BJ (cell line): ENCODE measurements around the gene TWF2. TPM values are rescaled to one million over a fixed set of nuclear protein-coding genes. Genes with fewer than 3 reads are reported as not detected.

Source experiments
- CTCF ChIA-PET: fragments of 350-600 bp; formaldehyde crosslinking; extraction: SDS; loops from one replicate; lab custom pipeline; 2021; ENCODE audit warnings: antibody characterized with exemption, inconsistent platforms; lab: Yijun Ruan, JAX
- POLR2A ChIA-PET: fragments of 300-600 bp; sonication (Branson Sonifier 250); formaldehyde crosslinking; extraction: SDS; loops from one replicate; lab custom pipeline; 2021; ENCODE audit warnings: antibody characterized with exemption; lab: Charles Lee
- DNase-seq: peaks from one replicate; pipeline ENCODE4 v3.0.0-alpha.2; 2011; ENCODE audit warnings: low read depth
- H3K27me3 ChIP-seq: 2 replicates; pipeline ENCODE4 v1.6.0; 2011; ENCODE audit warnings: low read length; ENCODE audit not compliant: control insufficient read depth, insufficient read depth
- H3K36me3 ChIP-seq: 2 replicates; pipeline ENCODE4 v1.5.1; 2011; ENCODE audit warnings: low read length; ENCODE audit not compliant: control insufficient read depth, insufficient read depth
- H3K4me3 ChIP-seq: 2 replicates; pipeline ENCODE4 v1.5.1; 2011; ENCODE audit warnings: low read depth, mild to moderate bottlenecking, control low read depth, low read length
- CTCF ChIP-seq: IDR thresholded peaks from 2 replicates; pipeline ENCODE4 v1.5.1; 2011; ENCODE audit warnings: low read depth, mild to moderate bottlenecking, control low read depth, inconsistent platforms, low read length, moderate library complexity; ENCODE audit not compliant: insufficient read depth
- polyA plus RNA-seq: library from polyadenylated mRNA; depleted of rRNA; stranded (reverse); fragments of >200 nt; gene quantifications from 2 replicates; pipeline ENCODE4 v1.2.3, GENCODE V29; 2011

Gene TWF2
- polyA plus RNA-seq, 1 experiment: 205 TPM

DNA sequence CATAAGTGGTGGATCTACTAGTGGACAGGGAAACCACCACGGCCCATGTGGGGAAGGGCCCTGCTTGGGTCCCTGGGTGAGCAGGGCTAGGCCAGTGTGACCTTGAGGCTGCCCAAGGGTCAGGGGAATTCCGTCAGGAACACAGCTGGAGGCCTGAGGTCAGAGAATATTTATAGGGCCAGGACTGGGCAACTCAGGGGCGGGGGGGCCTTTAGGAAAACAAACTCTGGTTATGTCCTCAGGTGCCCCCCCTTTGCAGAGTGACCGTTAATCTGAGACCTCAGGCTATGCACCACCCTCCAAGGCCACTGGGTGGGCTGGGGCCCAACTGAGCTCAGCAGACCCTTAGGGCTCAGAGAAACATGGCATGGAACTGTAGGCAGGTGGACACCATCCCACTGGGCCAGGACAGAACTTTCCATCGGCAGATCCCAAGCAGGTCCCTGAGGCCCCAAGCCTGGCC, 2.5 kb downstream of the TWF2 start:
- Histone ChIP-seq H3K27me3 (no peaks in the 10 kb centered on the region), H3K36me3 (peaks cover 25% of the 10 kb centered on the region), H3K4me3 (no peak overlapping the region)
- no peak for DNase-seq
- ChIA-PET POLR2A (no interaction called here), CTCF (interaction anchor here (1.1 to 10.7 kb wide), 7 partner anchors 10 to 55 kb away, joined by 3 to 131 read pairs (median 5); partner anchors contain the start of genes ALAS1, PPM1M, TLR9 and WDR82)
- TF ChIP-seq CTCF: no peak

- no peak for DNase-seq
- TF ChIP-seq CTCF: no peak
- CTCF ChIA-PET: interaction anchor here (1.2 to 10.7 kb wide), 5 partner anchors 12 to 150 kb away, joined by 3 to 131 read pairs (median 4); partner anchors contain the start of genes POC1A, TLR9 and WDR82
- POLR2A ChIA-PET: no interaction called here
- H3K36me3 ChIP-seq: peaks cover 42% of the 10 kb centered on the region
- H3K4me3 ChIP-seq: no peak overlapping the region
- no peaks in the 10 kb centered on the region for H3K27me3 ChIP-seq
Measured at GRCh38 chr3:52234516-52235447, 4.2 kb downstream of the TWF2 start.

DNA sequence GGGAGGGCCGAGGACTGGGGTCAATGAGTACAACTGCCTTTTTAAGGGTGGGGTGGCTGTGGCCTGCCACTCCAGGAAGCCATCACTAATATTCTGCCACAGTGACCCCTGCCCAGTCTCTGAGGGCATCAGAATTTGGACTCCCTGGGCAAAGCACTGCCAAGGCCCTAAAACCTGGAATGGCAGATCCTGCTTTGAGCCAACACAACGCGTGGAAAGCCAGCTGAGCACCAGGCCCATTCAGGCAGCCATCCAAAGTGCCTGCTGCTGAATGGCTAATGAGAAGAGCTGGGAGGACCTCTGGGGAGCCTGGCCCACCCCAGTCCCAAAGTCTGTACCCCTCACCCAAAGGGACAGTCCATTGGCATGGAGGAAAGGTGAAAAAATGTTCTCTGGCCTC, 5.0 kb downstream of the TWF2 start:
- no peak for TF ChIP-seq CTCF
- CTCF ChIA-PET: interaction anchor here (1.2 to 10.7 kb wide), 4 partner anchors 11 to 151 kb away, joined by 3 to 131 read pairs (median 4); partner anchors contain the start of genes POC1A, TLR9 and WDR82
- Histone ChIP-seq H3K4me3 (no peak overlapping the region), H3K27me3 (no peaks in the 10 kb centered on the region), H3K36me3 (peaks cover 49% of the 10 kb centered on the region)
- POLR2A ChIA-PET: no interaction called here
- DNase-seq: no peak

DNA sequence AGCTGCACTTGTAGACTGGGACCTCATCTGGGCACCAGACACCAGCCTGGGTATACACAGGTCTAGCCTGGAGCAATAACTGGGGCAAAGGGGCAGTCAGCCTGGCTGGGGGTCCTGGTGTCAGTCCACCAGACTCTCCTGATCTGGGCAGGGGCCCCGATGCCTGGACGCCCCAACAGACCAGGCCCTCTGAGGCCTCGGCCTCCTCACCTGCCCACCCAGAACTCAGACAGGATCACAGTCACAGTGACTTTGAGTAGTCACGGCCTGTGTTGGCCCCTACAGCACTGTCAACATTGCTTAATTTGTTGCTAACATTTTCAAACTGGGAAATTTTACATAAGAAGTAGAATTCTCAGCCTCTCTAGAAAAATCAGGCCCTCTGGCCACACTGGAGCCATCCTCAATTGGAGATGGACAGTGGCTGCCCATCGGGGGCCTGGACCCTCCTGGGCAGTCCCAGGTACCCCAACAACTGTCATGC, 5.8 kb downstream of the TWF2 start:
- POLR2A ChIA-PET: no interaction called here
- CTCF ChIA-PET: interaction anchor here (0.8 to 10.7 kb wide), 5 partner anchors 10 to 119 kb away, joined by 3 to 131 read pairs (median 7); partner anchors contain the start of gene TLR9
- Histone ChIP-seq H3K4me3 (no peak overlapping the region), H3K36me3 (peaks cover 54% of the 10 kb centered on the region), H3K27me3 (no peaks in the 10 kb centered on the region)
- no peak for TF ChIP-seq CTCF
- no peak for DNase-seq
